Neural cell (in vitro differentiated cells): Measurements from ENCODE around the gene SH3BP5. TPM values are rescaled to one million over a fixed set of nuclear protein-coding genes. Genes with fewer than 3 reads are reported as not detected.

Experiments
- H2AFZ ChIP-seq: fragments of 200-600, 300-800 bp; sonication (generic), shearing (Covaris generic); 2 replicates; pipeline ENCODE4 v1.6.0; 2014; ENCODE audit warnings: low read depth, mild to moderate bottlenecking, antibody characterized with exemption, low read length, moderate library complexity
- H3F3A ChIP-seq: fragments of 200-600 bp; shearing (Covaris generic); 2 replicates; pipeline ENCODE4 v1.6.1; 2016; ENCODE audit warnings: mild to moderate bottlenecking, moderate library complexity, mixed read lengths, antibody characterized with exemption, low read length; ENCODE audit not compliant: insufficient read depth, poor library complexity, severe bottlenecking
- H3K27ac ChIP-seq: fragments of 200-600, 300-800 bp; sonication (generic), shearing (Covaris generic); 2 replicates; pipeline ENCODE4 v1.5.1; 2014; ENCODE audit warnings: mild to moderate bottlenecking, low read length, moderate library complexity
- H3K27me3 ChIP-seq: fragments of 300-800, 200-600 bp; sonication (generic), shearing (Covaris generic); 2 replicates; pipeline ENCODE4 v1.6.0; 2014; ENCODE audit warnings: mild to moderate bottlenecking, low read depth, low read length, moderate library complexity; ENCODE audit not compliant: insufficient read depth
- H3K36me3 ChIP-seq: fragments of 300-800, 200-600 bp; sonication (generic), shearing (Covaris generic); 2 replicates; pipeline ENCODE4 v1.5.1; 2014; ENCODE audit warnings: mild to moderate bottlenecking, antibody characterized with exemption, low read length, moderate library complexity; ENCODE audit not compliant: insufficient read depth
- H3K4me2 ChIP-seq: fragments of 300-800, 200-600 bp; sonication (generic), shearing (Covaris generic); 2 replicates; pipeline ENCODE4 v1.6.0; 2014; ENCODE audit warnings: mild to moderate bottlenecking, low read length
- H3K4me3 ChIP-seq: fragments of 300-800, 200-600 bp; sonication (generic), shearing (Covaris generic); 2 replicates; pipeline ENCODE4 v1.5.1; 2014; ENCODE audit warnings: mild to moderate bottlenecking, low read length, moderate library complexity
- H3K79me2 ChIP-seq: fragments of 200-600 bp; shearing (Covaris generic); replicated peaks from 2 replicates; pipeline ENCODE4 v1.6.0; 2014; ENCODE audit warnings: mild to moderate bottlenecking, low read length, moderate library complexity; ENCODE audit not compliant: insufficient read depth
- H3K9ac ChIP-seq: fragments of 300-800, 200-600 bp; sonication (generic), shearing (Covaris generic); 2 replicates; pipeline ENCODE4 v1.6.1; 2016; ENCODE audit warnings: mild to moderate bottlenecking, low read length, mixed read lengths
- H3K9me2 ChIP-seq: fragments of 200-600 bp; shearing (Covaris generic); 2 replicates; pipeline ENCODE4 v1.6.1; 2016; ENCODE audit warnings: mild to moderate bottlenecking, low read length, mixed read lengths; ENCODE audit not compliant: insufficient read depth
- H3K9me3 ChIP-seq: fragments of 200-600, 300-800 bp; sonication (generic), shearing (Covaris generic); 2 replicates; pipeline ENCODE4 v1.6.1; 2016; ENCODE audit warnings: mild to moderate bottlenecking, mixed run types, low read length, moderate library complexity, mixed read lengths
- H4K20me1 ChIP-seq: fragments of 200-600 bp; shearing (Covaris generic); 2 replicates; pipeline ENCODE4 v1.6.1; 2016; ENCODE audit warnings: mild to moderate bottlenecking, mixed run types; ENCODE audit not compliant: insufficient read depth
- CTCF ChIP-seq: fragments of 450-650 bp; IDR thresholded peaks from 2 replicates; pipeline ENCODE4 v1.5.1; 2014; ENCODE audit warnings: antibody characterized with exemption, mild to moderate bottlenecking, moderate library complexity; ENCODE audit not compliant: poor library complexity, severe bottlenecking
- EP300 ChIP-seq: fragments of 450-650 bp; conservative IDR thresholded peaks from 2 replicates; pipeline ENCODE4 v1.6.1; 2014; ENCODE audit warnings: antibody characterized with exemption, mild to moderate bottlenecking, moderate library complexity; ENCODE audit not compliant: poor library complexity, severe bottlenecking
- EZH2 ChIP-seq: fragments of 200-600, 300-800 bp; shearing (Covaris generic), sonication (generic); IDR thresholded peaks from 2 replicates; pipeline ENCODE4 v1.6.1; 2014; ENCODE audit warnings: antibody characterized with exemption, low read length, borderline replicate concordance, mild to moderate bottlenecking; ENCODE audit not compliant: insufficient read depth, poor library complexity, severe bottlenecking
- MXI1 ChIP-seq: fragments of 450-650 bp; conservative IDR thresholded peaks from 2 replicates; pipeline ENCODE4 v1.6.1; 2014; ENCODE audit warnings: antibody characterized with exemption, mild to moderate bottlenecking; ENCODE audit not compliant: poor library complexity, severe bottlenecking
- POLR2AphosphoS5 ChIP-seq: IDR thresholded peaks from 2 replicates; pipeline ENCODE4 v1.6.1; 2012
- RAD21 ChIP-seq: fragments of 450-650 bp; conservative IDR thresholded peaks from 2 replicates; pipeline ENCODE4 v1.6.1; 2014; ENCODE audit warnings: antibody characterized with exemption, mild to moderate bottlenecking, moderate library complexity
- SMC3 ChIP-seq: fragments of 450-650 bp; conservative IDR thresholded peaks from 2 replicates; pipeline ENCODE4 v1.6.1; 2014; ENCODE audit warnings: antibody characterized with exemption, mild to moderate bottlenecking, moderate library complexity; ENCODE audit not compliant: poor library complexity
- TAF1 ChIP-seq: IDR thresholded peaks from 2 replicates; pipeline ENCODE4 v1.6.1; 2012; ENCODE audit warnings: low read depth
- polyA plus RNA-seq: library from polyadenylated mRNA; depleted of rRNA; stranded (reverse); fragments of >200 nt; gene quantifications from 2 replicates; pipeline ENCODE4 v1.2.3, GENCODE V29; 2014
- TF ChIP-seq, protein P1 (sequence below): IDR thresholded peaks from 2 replicates; pipeline ENCODE4 v1.6.1; 2012; ENCODE audit warnings: borderline replicate concordance

The SH3BP5 gene
- polyA plus RNA-seq, 1 donor from 2014 or later = 166 TPM

DNA sequence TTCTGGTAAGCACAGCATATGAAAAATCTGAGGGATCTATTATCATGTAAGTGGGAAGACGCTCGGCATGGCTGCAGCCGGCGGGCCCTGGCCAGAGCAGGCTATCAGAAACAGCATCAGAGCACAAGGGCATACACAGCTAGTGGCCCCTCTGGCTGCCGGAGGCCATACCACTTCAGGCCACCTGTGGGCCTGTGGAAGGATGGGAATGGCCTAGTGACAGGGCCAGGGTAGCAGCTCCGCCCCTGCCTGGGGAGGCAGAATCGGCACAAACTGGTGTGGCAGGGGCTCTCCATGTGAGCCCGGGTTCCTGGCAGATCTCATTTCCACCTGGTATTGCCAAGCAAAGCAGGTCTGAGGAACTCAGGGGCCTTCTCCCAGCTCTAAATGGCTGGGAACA lies 46.4 kb downstream of the SH3BP5 start:
- H3K4me3 ChIP-seq = no peak overlapping the region
- no peak overlapping the region for H3K27ac ChIP-seq

GRCh38 chr3:15284121-15284889 lies 48.1 kb downstream of the SH3BP5 start:
- Histone ChIP-seq H3K4me2 (no peak overlapping the region), H3K27ac (no peak overlapping the region), H2AFZ (no peak overlapping the region), H3K9ac (no peak overlapping the region), H3K9me2 (no peaks in the 10 kb centered on the region), H3F3A (no peaks in the 10 kb centered on the region), H3K36me3 (no peaks in the 10 kb centered on the region), H3K4me3 (no peak overlapping the region), H3K27me3 (no peaks in the 10 kb centered on the region), H4K20me1 (no peaks in the 10 kb centered on the region), H3K9me3 (no peaks in the 10 kb centered on the region), H3K79me2 (no peaks in the 10 kb centered on the region)
- TF ChIP-seq SMC3 (no peak), MXI1 (no peak), RAD21 (no peak), CTCF (no peak), EZH2 (no peak), EP300 (no peak), TAF1 (no peak), POLR2AphosphoS5 (no peak)
- TF ChIP-seq, protein P1, sequence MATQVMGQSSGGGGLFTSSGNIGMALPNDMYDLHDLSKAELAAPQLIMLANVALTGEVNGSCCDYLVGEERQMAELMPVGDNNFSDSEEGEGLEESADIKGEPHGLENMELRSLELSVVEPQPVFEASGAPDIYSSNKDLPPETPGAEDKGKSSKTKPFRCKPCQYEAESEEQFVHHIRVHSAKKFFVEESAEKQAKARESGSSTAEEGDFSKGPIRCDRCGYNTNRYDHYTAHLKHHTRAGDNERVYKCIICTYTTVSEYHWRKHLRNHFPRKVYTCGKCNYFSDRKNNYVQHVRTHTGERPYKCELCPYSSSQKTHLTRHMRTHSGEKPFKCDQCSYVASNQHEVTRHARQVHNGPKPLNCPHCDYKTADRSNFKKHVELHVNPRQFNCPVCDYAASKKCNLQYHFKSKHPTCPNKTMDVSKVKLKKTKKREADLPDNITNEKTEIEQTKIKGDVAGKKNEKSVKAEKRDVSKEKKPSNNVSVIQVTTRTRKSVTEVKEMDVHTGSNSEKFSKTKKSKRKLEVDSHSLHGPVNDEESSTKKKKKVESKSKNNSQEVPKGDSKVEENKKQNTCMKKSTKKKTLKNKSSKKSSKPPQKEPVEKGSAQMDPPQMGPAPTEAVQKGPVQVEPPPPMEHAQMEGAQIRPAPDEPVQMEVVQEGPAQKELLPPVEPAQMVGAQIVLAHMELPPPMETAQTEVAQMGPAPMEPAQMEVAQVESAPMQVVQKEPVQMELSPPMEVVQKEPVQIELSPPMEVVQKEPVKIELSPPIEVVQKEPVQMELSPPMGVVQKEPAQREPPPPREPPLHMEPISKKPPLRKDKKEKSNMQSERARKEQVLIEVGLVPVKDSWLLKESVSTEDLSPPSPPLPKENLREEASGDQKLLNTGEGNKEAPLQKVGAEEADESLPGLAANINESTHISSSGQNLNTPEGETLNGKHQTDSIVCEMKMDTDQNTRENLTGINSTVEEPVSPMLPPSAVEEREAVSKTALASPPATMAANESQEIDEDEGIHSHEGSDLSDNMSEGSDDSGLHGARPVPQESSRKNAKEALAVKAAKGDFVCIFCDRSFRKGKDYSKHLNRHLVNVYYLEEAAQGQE = no peak

More for the DNA sequence above, 46.4 kb downstream of the SH3BP5 start:
- no peaks in the 10 kb centered on the region for H3K27me3 ChIP-seq
- no peaks in the 10 kb centered on the region for H4K20me1 ChIP-seq
- no peak overlapping the region for H3K4me2 ChIP-seq
- TF ChIP-seq, protein P1 = no peak
- TF ChIP-seq RAD21 (no peak), EZH2 (no peak), CTCF (no peak)
- H3K9me3 ChIP-seq = no peaks in the 10 kb centered on the region
- no peak overlapping the region for H3K9ac ChIP-seq
- no peaks in the 10 kb centered on the region for H3K79me2 ChIP-seq
- no peak overlapping the region for H2AFZ ChIP-seq
- no peaks in the 10 kb centered on the region for H3F3A ChIP-seq
- no peaks in the 10 kb centered on the region for H3K36me3 ChIP-seq
- H3K9me2 ChIP-seq = no peaks in the 10 kb centered on the region
